A673 (cell line): ENCODE data around the gene PILRB.

Experiments used
- CTCF ChIP-seq: fragments of 300-800, 200-600 bp; sonication (generic); conservative IDR thresholded peaks from 2 replicates; pipeline ENCODE4 v1.5.1; 2017; ENCODE audit warnings: low read depth, mild to moderate bottlenecking, antibody characterized with exemption, low read length, moderate library complexity, mixed read lengths
- EZH2 ChIP-seq: fragments of 200-600 bp; sonication (generic); IDR thresholded peaks from 2 replicates; pipeline ENCODE4 v1.6.1; 2017; ENCODE audit warnings: borderline replicate concordance, low read depth, mild to moderate bottlenecking, mixed read lengths, antibody characterized with exemption, low read length; ENCODE audit not compliant: poor library complexity, severe bottlenecking

- no peak for TF ChIP-seq CTCF
- TF ChIP-seq EZH2 = no peak
Measured at GRCh38 chr7:100351657-100352058, 6.3 kb upstream of the PILRB start.
